ENCODE data around the gene KRTAP5-5.
"Not testable (repeated sequence)": the region's sequence is repeated elsewhere in the genome, so short reads cannot be mapped to it uniquely, and the experiment has no call there.

Gene KRTAP5-5

DNA sequence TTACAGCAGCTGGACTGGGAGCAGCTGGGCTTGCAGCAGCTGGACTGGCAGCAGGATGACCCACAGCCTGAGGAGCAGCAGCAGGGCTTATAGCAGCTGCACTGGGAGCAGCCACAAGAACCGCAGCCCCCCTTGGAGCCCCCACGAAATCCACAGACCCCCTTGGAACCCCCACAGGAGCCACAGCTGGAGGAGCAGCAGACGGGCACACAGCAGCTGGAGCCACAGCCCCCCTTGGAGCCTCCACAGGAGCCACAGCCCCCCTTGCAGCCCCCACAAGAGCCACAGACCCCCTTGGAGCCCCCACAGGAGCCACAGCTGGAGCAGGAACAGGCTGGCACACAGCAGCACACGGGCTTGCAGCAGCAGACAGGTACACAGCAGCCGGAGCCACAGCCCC, 21.7 kb upstream of the KRTAP5-5 start:
- DNase-seq, result not testable (repeated sequence)

DNA sequence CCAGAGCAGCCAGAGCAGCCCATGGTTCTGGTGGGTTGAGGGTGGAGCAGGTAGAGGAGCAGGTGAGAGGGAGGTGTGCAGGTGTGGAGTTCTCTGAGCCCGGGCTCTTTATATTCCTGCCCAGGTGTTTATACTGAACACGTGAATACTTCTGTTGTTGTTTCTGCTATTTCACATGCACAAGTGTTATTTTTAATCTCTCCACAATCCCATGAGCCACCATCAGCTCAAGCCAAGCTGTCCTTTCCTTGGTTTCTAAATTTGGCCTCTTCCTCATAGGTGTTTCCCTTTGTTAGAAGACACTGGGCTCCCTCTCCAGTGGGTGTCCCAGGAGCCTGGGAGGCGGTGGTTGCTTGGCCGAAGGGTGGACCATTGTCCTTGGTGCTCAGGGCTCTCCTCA, 21.2 kb upstream of the KRTAP5-5 start, which contains the start of gene KRTAP5-3:
TSS of gene KRTAP5-3 (minus strand) at position 101 of the 400 bp plus-strand sequence. CDS start at position 23, 78 bp downstream.
- no peak for DNase-seq

DNA sequence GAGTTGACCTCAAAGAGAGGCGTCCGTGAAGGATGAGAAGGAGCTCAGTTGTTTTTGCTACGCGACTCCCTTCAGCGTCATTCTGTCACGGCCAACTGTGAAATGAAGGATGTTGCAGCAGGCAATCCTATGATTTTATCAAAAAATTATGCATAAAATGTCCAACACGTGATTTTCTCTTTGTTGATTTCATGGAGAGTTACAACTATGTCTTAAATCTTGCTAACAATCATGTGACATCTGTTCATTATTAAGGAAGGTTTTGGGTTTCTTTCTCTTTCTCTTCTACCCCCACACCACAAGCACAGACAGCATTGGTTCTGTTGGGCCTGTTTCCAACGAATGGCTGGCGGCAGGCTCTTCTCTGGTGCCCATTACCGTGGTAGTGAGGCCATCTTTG, 11.3 kb upstream of the KRTAP5-5 start:
- no peak for DNase-seq

DNA sequence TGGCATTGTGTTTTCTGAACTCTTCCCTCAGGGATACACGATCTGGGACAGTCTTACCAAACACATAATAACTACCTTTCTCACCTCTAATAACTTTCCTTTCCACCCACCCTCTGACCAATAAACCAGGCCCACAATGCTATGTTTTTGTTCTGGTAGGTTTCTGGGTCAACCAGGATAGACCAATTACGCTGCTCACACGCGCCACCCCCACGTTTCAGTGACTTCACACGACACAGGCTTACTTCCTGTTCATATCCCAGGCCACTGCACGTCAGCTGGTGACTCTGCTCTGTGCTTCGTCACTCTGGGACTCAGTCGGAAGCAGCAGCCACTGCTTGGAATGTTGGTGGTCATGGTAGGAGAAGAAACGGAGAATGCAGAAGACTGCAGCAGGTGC, 10.1 kb upstream of the KRTAP5-5 start:
- DNase-seq, result no peak

DNA sequence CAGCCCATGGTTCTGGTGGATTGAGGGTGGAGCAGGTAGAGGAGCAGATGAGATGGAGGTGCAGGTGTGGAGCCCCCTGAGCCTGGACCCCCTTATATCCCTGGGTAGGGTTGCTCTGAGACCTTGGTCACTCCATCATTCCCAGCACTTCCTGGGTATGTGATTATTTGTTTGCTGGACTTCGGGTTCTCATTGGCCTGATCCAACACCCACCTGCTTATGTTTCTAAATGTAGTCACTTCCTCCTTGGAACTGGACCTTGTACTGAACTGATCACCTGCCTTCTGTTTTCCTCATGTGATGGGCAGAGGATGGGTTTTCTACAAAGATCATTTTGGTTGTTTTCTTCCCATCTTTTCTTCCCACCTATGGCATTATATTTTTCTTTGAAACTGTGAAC, 7.5 kb upstream of the KRTAP5-5 start, which contains the start of gene KRTAP5-4:
TSS of gene KRTAP5-4 (minus strand) at position 53 of the 400 bp plus-strand sequence. CDS start at position 8, 45 bp downstream.
- no peak for DNase-seq

DNA sequence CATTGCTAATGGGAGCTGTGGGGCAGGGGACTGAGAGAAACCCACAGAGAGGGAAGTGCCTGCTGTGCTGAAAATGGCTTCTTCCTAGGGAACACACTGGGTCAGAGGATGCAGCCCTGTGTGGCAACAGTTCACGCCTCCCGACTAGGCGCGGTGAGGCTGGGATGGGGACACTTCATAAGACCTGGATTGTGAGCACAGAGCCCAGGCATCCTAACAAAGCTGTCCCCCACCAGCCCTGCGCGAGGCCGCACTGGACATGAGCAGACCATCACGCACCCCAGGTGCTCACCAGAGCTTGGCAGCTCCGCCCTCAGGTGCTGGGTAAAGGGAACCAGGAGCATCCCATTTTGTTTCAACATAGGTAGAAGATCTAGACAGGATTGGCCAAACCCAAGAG, 5.9 kb upstream of the KRTAP5-5 start:
- DNase-seq, result no peak

DNA sequence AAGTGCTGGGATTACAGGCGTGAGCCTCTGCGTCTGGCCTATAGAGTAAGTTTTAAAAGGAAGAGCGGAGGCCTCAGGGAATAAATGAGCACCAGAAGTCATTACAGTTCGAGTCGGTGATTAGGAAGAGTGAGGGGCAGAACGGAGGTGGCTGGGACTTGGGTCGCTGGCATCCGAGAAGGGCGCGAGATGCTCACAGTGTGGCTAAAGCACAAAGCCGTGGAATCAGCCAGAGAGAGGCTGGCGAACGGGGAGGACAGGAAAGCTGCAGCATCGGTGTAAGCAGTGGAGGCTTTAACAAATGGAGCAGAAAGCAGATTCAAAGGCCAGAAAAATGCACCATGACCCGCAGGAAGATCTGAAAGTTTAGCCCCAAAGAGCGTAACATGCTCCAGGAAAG, 5.0 kb upstream of the KRTAP5-5 start:
- no peak for DNase-seq

DNA sequence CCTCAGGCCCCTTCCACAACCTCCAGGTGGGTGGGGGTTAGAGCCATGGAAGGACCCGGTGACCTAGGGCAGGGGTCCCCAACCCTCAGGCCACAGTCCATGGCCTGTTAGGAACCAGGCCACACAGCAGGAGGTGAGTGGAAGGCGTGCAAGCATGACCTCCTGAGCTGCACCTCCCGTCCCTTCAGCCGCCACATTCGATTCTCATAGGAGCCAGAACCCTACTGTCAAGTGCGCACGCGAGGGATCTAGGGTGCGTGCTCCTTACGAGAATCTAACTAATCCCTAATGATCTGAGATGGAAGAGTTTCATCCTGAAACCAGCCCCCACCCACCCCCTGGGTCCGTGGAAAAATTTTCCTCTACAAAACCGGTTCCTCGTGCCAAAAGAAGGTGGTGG, 4.0 kb upstream of the KRTAP5-5 start:
- no peak for DNase-seq

DNA sequence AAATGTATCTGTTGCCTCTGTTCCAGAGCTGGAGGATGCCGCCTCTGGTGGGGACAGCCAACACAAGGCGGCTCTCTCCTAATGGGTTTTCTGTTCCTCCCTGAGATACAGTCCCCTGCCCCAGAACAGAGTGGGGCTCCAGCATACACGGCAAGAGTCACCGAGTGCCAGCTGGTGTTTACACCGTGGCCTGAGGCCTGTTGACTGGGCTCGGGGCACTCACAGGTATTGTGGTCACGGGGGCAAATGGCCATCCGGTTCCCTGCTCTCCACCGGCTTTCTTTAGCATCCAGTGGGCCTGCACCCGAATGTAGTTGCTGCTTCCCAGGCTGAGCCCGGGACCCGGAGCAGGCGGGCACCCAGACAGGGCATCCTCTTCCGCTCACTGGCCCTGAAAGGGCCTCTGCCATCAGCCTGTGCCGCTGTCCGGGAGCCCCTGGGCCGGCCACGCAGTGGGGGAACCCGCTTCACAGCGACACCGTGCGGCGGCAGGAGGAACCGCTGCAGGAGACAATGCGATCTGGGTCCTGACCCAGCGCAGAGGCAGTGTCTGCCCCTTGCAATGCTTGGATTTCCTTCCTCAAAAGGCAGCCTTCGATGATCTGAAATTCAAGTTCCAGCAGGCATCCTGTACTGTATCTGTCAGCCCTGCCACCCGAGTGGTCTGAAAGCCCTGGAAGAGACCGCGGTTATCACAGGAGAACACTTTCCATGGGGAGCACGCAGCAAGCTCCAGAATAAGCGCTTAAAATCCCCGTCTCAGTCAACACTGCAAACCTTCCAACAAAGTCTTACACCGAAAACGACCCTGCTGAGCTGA, 859 bp upstream of the KRTAP5-5 start:
- DNase-seq, result no peak

DNA sequence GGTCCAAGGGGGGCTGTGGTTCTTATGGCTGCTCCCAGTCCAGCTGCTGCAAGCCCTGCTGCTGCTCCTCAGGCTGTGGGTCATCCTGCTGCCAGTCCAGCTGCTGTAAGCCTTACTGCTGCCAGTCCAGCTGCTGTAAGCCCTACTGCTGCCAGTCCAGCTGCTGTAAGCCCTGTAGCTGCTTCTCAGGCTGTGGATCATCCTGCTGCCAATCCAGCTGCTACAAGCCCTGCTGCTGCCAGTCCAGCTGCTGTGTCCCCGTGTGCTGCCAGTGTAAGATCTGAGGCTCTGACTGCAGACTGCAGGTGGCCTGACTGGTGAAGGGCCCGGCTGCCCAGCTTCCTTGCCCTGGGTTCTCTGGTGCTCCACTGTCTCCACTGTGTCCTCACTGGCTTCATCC, 696 bp downstream of the KRTAP5-5 start:
- no peak for DNase-seq

DNA sequence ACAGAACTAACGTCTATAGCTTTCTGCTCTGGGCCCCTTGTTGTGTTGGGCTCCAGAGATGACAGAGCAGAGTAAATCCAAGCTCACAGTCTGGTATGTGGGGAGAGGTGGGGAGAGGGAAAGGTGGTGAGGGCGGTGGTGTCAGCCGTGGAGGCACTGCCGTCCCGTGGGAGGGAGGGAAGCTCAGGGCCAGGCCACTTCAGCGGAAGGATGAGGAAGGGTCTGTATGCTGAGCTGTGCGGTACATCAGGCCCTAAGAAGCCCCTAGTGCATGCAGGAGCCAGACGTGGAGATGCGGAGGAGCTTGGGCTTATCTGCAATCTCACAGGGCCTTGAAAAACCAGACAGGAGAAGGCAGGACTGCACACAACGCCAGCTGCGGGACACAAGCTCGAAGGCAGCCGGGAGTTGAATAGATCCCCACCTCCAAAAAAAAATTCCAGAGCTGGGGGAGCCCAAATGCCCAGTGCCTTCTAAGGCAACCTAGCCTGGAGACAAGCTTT, 1.5 kb downstream of the KRTAP5-5 start:
- DNase-seq, result no peak

DNA sequence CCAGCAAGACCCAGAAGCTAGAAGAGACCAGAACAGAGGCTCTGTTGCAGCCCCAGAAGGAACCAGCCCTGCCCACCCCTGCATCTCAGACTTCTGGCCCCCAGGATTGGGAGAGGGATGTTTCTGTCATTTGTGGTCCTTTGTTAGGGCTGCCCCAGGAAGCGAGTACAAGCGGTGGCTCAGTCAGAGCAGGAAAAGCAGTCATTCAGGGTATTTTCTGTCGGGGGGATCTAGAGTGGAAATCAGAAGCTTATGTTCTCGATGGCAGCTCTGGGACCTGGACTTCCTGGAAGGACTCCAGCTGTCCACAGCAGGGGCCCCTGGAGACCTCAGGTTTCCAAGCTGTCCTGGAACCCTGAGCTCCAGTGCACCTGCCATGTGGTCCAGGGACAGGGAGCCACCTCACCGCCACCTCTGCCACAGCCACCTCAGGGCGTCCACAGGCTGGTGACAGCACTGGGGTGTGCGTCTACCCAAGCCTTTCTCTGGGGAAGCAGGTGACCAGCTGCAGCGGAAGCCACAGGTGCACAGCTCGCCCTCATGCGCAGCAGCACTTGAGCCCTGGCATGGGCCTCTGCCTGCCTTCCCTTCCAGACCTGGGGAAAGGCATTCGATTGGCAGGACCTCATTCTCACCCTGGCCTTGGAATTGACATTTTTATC, 2.6 kb downstream of the KRTAP5-5 start:
- no peak for DNase-seq

DNA sequence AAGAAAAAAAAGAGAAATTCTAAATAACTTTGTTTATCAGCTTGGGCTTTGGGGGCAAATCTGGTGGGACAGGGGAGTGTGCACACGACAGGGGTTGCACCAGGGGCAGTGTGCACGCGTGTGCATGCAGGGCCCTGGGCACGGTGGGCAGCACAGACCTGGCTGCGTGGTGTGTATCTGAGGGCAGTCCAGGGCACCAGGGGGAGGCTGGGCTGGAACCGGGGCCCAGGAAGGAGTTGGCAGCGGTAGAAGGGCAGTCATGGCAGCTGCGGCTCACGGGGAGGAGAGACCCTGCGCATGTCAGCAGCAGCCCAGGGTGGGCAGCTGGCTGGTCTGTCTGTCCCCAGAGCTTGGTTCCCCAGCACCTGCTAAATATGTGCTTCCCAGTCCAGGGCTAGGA, 4.3 kb downstream of the KRTAP5-5 start:
- DNase-seq, result no peak

DNA sequence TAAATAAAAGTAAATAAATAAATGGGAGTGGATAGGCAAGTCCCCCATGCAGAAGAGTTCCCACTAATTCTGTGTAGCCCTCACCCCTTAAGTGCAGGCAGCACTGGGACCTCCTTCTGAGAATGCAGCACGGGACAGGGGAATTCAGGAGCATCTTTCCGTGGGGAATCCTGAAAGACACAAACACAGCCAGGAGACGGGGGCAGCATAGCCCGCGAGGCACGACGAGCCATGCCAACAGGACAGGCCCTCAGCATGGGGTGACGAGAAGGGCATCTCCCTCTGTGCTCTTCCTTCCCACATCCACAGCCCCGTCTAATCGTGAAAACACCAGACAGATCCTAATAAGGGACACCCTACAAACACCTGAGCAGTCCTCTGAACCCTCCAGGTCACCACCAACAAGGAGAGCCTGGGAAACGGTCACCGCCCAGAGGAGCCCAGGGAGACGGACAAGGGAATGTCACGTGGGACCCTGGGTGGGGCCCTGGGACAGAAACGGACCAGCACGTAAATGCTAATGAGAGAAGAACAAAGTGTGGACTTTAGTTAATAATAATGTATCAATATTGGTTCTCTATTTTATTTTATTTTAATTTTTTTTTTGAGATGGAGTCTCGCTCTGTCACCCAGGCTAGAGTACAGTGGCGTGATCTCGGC, 6.8 kb downstream of the KRTAP5-5 start:
- DNase-seq, result no peak

DNA sequence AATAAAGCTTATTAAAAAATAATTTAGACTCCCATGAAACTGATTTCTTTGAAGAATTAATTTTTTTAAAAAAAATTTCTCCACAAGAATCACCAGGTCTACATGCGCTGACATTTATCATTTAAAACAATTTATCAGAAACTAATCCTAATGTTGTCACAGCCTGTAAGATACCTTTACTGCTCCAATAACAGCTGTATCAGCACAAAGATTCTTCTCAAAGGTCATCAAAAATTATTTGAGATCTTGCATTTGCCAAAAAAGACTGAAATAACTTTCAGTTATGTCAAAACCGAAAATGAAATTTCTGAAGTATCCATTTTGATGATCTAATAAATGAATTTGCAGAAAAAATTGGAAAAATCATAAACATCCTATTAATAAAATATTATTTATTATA, 8.1 kb downstream of the KRTAP5-5 start:
- DNase-seq, result no peak

DNA sequence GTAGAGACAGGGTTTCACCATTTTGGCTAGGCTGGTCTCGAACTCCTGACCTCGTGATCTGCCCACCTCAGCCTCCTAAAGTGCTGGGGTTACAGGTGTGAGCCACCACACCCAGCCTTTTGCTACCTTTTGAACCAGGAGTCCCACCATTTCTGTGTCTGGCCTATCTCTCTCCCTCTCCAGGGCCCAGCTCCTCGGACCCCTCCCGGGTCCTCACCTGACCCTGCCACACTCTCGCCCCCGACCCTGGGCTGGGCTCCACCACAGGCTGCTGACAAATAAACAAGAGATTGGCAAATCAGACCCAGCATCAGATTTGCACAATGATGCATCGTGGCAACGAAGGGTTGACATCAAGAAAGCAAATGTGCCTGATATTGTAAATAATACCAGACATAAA, 8.8 kb downstream of the KRTAP5-5 start:
- DNase-seq, result no peak

DNA sequence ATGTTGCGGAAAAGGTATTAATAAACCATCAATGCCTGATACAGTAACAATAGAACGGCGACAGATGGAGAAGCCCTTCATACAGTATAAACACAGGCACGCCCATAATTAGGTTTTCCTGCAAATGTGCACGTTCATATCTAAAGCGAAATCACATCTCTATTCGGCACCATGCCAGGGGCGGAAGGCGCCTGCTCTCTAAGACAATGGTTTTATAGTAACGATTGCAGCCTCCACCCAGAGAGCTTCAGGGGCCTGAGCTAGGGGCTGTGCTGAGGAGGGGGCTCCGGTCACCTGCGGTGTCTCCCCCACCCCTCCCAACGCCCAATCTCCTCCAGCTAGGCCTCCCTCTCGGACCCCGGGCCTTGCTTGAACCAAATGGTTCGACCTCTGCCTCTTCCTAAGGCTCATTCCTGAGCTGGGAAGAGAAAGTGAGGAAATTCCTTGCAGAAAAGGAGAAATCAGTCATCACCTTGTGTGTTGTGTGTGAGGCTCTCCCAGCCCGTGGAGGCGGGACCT, 9.6 kb downstream of the KRTAP5-5 start:
- peak; percentile 73 to 87 for DNase-seq

DNA sequence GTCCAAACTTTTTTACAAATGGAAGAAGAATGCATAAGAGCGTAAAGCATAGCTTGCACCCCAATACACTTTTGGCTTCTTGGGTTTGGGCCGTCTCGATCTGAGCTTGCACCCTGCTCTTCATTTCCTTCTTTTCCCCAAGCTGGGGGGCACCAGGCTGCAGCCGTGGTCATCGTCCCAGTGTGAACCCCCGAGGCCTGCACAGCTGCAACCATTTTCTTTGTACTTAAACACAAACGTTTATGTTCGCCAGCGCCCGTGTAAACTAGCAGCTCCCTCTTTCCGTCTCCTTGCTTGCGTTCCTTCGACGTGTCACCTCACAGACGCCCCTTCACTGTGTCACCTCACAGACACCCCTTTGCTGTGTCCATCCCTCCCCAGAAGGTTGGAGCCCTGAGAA, 10.1 kb downstream of the KRTAP5-5 start:
- DNase-seq, result no peak

DNA sequence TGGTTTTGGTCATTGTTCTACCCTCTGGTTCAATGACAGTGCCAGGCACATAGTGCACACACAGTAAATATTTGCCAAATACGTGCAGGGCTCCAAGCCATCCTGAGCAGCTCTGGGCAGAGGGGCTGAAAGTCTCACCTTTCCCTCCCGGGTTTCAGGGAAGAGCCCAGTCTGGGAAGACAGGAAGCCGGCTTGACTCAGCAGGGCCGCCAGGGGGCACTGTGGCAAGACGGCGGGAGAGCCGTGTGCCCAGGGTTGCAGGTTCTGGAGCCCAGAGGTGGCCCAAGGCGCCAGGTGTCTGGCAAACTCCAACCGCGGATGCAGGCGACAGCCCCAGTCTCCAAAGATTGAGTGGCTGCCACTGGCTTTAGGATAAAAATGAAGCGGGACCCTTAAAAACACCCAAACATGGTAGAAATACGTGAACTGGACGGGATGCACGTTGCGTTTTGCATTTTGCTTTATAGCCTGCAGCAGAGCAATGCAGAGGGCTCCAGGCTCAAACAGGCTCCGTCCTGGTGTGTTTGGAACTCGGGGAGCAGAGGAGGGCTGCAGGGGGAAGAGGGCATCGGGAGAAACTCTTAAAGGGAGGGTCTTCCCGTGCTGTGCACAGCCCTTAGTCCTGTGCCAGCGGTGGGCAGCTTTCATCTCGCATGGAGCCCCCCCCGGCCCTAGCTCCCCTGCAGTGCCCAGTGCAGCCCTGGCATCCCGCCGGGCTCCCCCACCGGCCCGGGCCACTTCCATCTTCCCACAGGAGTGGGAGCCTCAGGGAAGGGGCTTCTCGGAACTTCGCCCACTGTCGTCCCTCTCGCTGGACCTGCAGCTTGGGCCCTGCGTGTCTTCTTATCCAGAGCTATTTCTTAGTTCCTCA, 10.7 kb downstream of the KRTAP5-5 start:
- peak in 1 of 2 experiments; percentile 39 for DNase-seq

DNA sequence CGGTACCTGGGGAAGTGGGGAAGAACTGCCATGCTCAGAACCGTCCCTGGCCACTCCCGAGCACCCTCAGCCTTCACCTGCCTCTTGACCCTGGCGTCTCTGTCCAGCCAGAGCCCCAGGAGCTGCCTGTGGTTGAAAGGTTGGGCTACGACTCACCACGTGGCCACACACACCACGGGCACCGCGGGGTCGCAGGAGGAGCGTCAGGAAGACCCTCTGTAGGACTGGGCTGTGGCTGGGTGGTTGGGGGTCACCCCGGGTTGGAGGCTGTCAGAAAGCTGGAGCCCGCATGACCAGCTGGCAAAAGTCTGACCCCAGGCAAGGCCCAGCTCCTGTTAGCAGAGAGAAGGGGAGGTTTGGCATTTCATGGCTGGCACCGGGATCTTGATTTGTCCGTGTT, 11.5 kb downstream of the KRTAP5-5 start:
- DNase-seq, result no peak

DNA sequence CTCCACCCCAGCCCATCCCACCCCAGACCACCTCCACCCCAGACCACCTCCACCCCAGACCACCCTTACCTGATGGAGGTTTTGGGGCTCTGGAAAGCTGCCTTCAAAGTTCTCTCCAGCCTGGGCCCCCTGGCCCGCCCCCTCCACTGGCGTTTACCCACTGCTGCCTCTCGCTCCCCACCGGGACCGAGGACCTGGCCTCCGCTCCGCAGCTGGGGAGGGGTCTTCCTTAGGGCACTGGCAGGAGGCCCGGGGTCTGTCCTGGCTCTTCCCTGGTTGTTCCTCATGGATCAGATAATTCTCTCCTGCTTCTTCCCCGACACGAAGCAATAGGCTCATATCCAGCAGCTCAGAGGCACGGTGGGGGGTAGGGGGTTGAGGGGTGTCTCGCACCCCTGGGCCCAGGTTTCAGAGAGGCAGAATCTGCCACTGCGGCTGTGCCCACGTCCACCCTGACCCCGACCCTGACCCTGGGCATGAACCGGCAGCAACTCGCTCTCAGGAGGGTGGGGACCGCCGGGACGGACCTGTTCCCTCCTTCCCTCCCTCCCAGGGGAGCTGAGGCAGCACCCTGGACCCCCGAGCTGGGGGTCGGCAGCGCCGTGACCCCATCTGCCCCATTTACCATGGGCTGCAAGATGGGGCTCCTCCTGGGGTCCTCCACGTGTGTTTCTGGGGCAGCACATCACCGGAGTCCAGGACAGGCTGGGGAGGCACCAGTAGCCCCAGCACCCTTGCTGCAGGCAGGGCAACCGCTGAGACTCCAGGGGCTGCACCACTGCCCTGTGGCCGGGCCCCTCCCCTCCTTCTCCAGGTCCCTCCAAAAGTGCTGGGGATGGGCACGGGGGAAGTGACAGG, 12.9 kb downstream of the KRTAP5-5 start:
- no peak for DNase-seq

Data from NCI-H2081 (cell line).